GM11168 (cell line): ENCODE results near the gene FDX1.

Experiments used
- in situ Hi-C: fragments of 300-500 bp; cut with MboI; formaldehyde crosslinking; loops from one replicate; pipeline ENCODE4 v1.12.0; 2022; ENCODE audit warnings: low sequenced_read_pairs; ENCODE audit not compliant: unreplicated experiment

FDX1 gene

GRCh38 chr11:110454609-110455008 lies 24.9 kb downstream of the FDX1 start:
- in situ Hi-C loops: loop anchor here (10.0 kb wide), 1 partner anchor 780 kb away; no protein-coding TSS in a partner anchor

GRCh38 chr11:110455718-110456117 lies 26.0 kb downstream of the FDX1 start:
- in situ Hi-C loops: loop anchor here (10.0 kb wide), 1 partner anchor 779 kb away; no protein-coding TSS in a partner anchor

- in situ Hi-C loops: no loop called here
Measured at GRCh38 chr11:110463153-110463552, 33.4 kb downstream of the FDX1 start.

GRCh38 chr11:110465231-110465630 lies 35.5 kb downstream of the FDX1 start:
- in situ Hi-C loops: no loop called here

GRCh38 chr11:110467556-110467955 lies 37.8 kb downstream of the FDX1 start:
- in situ Hi-C loops: no loop called here

- in situ Hi-C loops: no loop called here
Measured at GRCh38 chr11:110468121-110468520, 38.4 kb downstream of the FDX1 start.

GRCh38 chr11:110469127-110469526 lies 39.4 kb downstream of the FDX1 start:
- in situ Hi-C loops: no loop called here

GRCh38 chr11:110470716-110471115 lies 41.0 kb downstream of the FDX1 start:
- in situ Hi-C loops: no loop called here

GRCh38 chr11:110471371-110471770 lies 41.6 kb downstream of the FDX1 start:
- in situ Hi-C loops: no loop called here

GRCh38 chr11:110472858-110473257 lies 43.1 kb downstream of the FDX1 start:
- in situ Hi-C loops: no loop called here

- in situ Hi-C loops: no loop called here
Measured at GRCh38 chr11:110473706-110474105, 44.0 kb downstream of the FDX1 start.

- in situ Hi-C loops: no loop called here
Measured at GRCh38 chr11:110474578-110474977, 44.8 kb downstream of the FDX1 start.

GRCh38 chr11:110475671-110476070 lies 45.9 kb downstream of the FDX1 start:
- in situ Hi-C loops: no loop called here

GRCh38 chr11:110478410-110478809 lies 48.7 kb downstream of the FDX1 start:
- in situ Hi-C loops: no loop called here

GRCh38 chr11:110479108-110480101 lies 49.7 kb downstream of the FDX1 start:
- in situ Hi-C loops: no loop called here

- in situ Hi-C loops: no loop called here
Measured at GRCh38 chr11:110481523-110481922, 51.8 kb downstream of the FDX1 start.

- in situ Hi-C loops: no loop called here
Measured at GRCh38 chr11:110486156-110486555, 56.4 kb downstream of the FDX1 start.

- in situ Hi-C loops: no loop called here
Measured at GRCh38 chr11:110488446-110488845, 58.7 kb downstream of the FDX1 start.

GRCh38 chr11:110490886-110491285 lies 61.1 kb downstream of the FDX1 start:
- in situ Hi-C loops: no loop called here

GRCh38 chr11:110491577-110492320 lies 62.0 kb downstream of the FDX1 start:
- in situ Hi-C loops: no loop called here

GRCh38 chr11:110492321-110492685 lies 62.6 kb downstream of the FDX1 start:
- in situ Hi-C loops: no loop called here
